Ectodermal cell (in vitro differentiated cells): Measurements from ENCODE around the gene CPSF4L.
A peak's percentile ranks its signal among the peaks of the same experiment; 100 is the strongest.

ENCODE experiments used
- H3K27ac ChIP-seq: 2 replicates; pipeline ENCODE4 v1.7.0; 2013; ENCODE audit warnings: mild to moderate bottlenecking, low read depth, low read length; ENCODE audit not compliant: insufficient read depth, poor library complexity, severe bottlenecking
- H3K27me3 ChIP-seq: 2 replicates; pipeline ENCODE4 v1.7.0; 2013; ENCODE audit warnings: mild to moderate bottlenecking, low read length; ENCODE audit not compliant: insufficient read depth, control insufficient read depth, poor library complexity, severe bottlenecking
- H3K36me3 ChIP-seq: one replicate; pipeline ENCODE4 v1.7.0; 2013; ENCODE audit warnings: low read length; ENCODE audit not compliant: control insufficient read depth, insufficient read depth
- H3K4me1 ChIP-seq: one replicate; pipeline ENCODE4 v1.7.0; 2013; ENCODE audit warnings: low read length; ENCODE audit not compliant: control insufficient read depth, insufficient read depth
- H3K4me3 ChIP-seq: 2 replicates; pipeline ENCODE4 v1.7.0; 2013; ENCODE audit warnings: low read depth, low read length, control low read depth; ENCODE audit not compliant: insufficient read depth
- H3K9me3 ChIP-seq: 2 replicates; pipeline ENCODE4 v1.7.0; 2013; ENCODE audit warnings: mild to moderate bottlenecking, low read length, moderate library complexity; ENCODE audit not compliant: control insufficient read depth
- WGBS, 2 experiments: methylation state at CpG; one replicate each; pipeline ENCODE4 v1.1.7; 2013; ENCODE audit warnings: missing lambda C conversion rate in 2 of 2; 5-methylcytosine and 5-hydroxymethylcytosine counted together

The CPSF4L gene

DNA sequence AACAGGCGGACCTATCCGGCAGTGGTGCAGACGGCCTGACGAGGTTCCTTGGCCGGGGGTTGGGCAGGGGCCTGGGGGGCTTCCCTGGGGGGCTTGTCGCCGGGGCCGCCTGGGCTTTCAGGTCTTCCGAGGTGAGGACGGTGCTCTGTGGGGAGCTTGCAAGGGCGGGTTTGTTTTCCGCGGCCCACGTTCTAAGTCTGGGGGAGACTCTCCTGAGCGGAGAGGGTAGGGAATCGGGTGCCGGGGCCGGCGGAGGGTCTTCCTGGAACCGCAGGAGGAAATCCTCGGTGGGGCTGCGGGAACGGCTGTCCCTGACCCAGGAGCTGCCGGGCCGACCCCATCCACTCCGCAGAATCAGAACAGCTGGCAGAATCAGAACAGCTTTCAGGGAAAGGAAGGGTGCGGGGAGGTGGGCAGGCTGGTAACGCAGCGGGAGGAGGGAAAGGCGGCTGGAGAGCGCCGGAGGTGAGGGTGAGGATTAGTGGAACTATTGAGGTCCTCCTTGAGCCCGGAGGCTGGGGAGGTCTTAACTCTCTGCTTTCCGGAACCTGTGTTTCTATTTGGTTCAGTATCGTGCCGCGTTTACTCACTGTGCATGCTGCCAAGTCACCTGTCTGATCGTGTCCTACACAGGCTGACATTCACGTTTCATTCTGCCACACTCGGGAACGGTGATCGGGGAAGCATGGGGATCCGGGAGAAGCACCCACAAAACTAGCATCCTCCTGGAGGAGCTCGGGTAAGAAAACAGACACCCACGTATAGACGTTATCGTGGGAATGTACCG, 28.9 kb downstream of the CPSF4L start:
- Histone ChIP-seq H3K36me3 (peaks cover 15% of the 10 kb centered on the region), H3K27me3 (no peaks in the 10 kb centered on the region), H3K9me3 (no peaks in the 10 kb centered on the region), H3K4me3 (peak overlapping the region; percentile 93), H3K27ac (peak overlapping the region; percentile 65), H3K4me1 (peaks cover 11% of the 10 kb centered on the region)
- WGBS, 2 experiments, result 3% methylated on average over 48 of the region's 48 CpGs

DNA sequence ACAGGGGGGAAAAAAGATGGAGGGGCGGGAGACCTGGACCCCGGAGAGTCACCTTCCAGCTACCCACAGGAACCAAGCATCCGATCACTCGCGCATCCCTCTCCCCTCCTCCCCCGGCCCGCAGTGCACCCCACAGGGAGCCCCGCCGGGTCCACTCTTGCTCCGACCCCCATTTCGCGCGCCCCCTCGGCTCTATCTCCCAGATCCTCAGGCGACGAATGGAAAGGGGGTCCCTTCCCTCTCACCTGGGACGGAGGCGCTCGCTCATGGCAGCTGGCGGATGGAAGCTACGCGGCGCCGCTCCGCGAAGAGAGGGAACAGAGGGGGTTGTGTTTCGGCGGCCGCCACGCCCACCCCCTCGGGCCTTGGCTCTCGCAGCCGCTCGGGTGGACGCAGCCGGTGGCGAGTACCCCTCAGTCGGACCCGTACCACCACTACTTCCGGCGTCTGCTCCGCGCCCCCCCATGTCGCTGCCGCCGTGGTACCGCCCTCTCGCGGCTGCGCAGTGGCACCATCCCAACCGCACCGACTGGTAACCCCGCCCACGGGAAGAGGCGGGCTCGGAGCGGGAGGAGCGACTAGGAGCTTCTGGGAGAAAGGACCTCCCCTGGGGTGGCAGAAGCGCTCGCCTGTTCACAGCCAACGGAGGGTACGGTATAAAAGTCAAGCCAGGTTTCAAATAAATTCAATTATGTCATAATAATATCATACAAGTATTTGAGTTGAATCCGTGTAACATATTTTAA, 29.7 kb downstream of the CPSF4L start:
- Histone ChIP-seq H3K27ac (peak overlapping the region; percentile 68), H3K36me3 (peaks cover 15% of the 10 kb centered on the region), H3K4me1 (peaks cover 11% of the 10 kb centered on the region), H3K9me3 (no peaks in the 10 kb centered on the region), H3K27me3 (no peaks in the 10 kb centered on the region), H3K4me3 (peak overlapping the region; percentile 93)
- WGBS, 2 experiments, result 0% methylated on average over 61 to 63 of the region's 63 CpGs

DNA sequence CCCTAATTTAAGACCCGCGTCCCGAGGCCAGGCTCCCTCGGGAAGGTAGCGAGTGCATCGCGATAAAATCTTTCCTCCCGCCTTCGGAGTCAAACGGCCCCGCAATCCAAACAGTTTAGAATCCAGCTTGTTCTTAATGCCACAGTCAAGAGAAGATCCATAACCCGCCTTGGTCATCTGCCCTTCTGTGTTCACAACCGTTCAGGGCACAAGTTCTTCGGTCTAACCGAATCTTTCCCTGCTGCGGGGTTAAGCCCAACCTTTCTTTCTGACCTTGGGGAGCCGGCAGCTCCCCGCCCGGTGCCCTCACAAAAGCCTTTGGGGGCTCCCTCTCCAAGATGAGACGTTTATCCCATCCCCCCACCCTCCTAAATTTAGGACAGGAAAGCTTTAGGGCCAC, 30.3 kb downstream of the CPSF4L start:
- H3K27me3 ChIP-seq, result no peaks in the 10 kb centered on the region
- peaks cover 11% of the 10 kb centered on the region for H3K4me1 ChIP-seq
- 1% methylated on average over 20 of the region's 20 CpGs for WGBS, 2 experiments
- H3K27ac ChIP-seq, result peak overlapping the region; percentile 68
- peak overlapping the region; percentile 93 for H3K4me3 ChIP-seq
- H3K9me3 ChIP-seq, result no peaks in the 10 kb centered on the region
- H3K36me3 ChIP-seq, result peaks cover 15% of the 10 kb centered on the region

DNA sequence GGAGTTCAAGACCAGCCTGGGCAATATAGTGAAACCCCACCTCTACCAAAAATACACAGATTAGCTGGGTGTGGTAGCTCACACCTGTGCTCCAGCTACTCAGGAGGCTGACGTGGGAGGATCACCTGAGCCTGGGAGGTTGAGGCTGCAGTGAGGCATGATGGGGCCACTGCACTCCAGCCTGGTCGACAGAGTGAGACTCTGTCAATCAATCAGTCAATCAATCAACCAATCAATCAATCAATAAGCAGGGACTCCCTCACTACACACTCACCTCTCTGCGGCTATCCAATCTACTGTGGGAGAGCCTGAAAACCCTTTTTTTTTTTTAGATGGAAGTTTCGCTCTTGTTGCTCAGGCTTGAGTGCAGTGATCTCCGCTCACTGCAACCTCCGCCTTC, 31.6 kb downstream of the CPSF4L start:
- H3K4me1 ChIP-seq, result peaks cover 11% of the 10 kb centered on the region
- peaks cover 4% of the 10 kb centered on the region for H3K36me3 ChIP-seq
- WGBS, 2 experiments, result 95 to 96% methylated on average over 6 of the region's 6 CpGs
- no peaks in the 10 kb centered on the region for H3K9me3 ChIP-seq
- no peak overlapping the region for H3K27ac ChIP-seq
- no peaks in the 10 kb centered on the region for H3K27me3 ChIP-seq
- no peak overlapping the region for H3K4me3 ChIP-seq

DNA sequence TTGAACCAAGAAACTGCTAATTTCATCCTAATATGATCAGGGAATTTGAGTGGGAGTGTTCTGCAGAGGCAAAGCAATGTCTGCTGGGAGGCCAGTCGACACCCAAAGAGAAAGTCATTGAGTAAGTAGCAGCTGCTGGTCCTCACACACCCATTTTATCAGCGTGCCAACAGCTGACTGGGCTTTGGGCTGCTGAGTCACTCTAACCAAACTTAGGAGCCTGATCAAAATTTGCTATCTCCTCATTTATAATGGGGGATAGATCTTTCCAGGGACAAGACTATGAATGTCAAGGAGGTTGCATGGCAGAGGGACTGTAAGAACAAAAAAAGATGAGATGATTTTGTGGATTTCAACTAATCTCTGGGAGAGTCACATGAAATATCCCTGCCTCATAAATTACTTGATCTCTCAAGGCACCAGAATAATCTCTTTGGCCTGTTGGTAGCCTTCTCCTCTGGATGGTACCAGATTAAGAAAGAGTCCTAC, 32.9 kb downstream of the CPSF4L start:
- no peaks in the 10 kb centered on the region for H3K36me3 ChIP-seq
- H3K4me3 ChIP-seq, result no peak overlapping the region
- H3K27ac ChIP-seq, result no peak overlapping the region
- no peaks in the 10 kb centered on the region for H3K9me3 ChIP-seq
- H3K27me3 ChIP-seq, result no peaks in the 10 kb centered on the region
- WGBS, 2 experiments, result 43 to 57% methylated on average over 2 of the region's 2 CpGs
- peaks cover 11% of the 10 kb centered on the region for H3K4me1 ChIP-seq

DNA sequence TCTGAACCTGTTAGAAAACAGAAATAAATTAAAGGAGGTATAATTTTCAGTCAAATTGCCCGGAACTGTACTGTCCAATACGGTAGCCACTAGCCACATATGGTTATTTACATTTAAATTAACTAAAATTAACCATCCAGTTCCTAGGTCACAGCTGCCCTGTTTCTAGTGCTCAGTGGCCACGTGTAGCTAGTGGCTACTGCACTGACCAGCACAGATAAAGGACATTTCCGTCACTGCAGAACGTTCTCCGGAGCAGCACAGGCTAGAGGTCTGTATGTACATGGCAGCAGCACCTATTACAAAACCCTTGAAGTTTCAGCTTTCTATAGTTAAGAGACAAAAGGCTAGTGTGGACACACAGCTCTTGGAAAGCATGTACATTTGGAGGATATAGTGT, 33.7 kb downstream of the CPSF4L start:
- Histone ChIP-seq H3K27me3 (no peaks in the 10 kb centered on the region), H3K9me3 (no peaks in the 10 kb centered on the region), H3K27ac (no peak overlapping the region), H3K4me3 (no peak overlapping the region), H3K4me1 (peaks cover 8% of the 10 kb centered on the region), H3K36me3 (no peaks in the 10 kb centered on the region)
- 74 to 84% methylated on average over 6 of the region's 6 CpGs for WGBS, 2 experiments

DNA sequence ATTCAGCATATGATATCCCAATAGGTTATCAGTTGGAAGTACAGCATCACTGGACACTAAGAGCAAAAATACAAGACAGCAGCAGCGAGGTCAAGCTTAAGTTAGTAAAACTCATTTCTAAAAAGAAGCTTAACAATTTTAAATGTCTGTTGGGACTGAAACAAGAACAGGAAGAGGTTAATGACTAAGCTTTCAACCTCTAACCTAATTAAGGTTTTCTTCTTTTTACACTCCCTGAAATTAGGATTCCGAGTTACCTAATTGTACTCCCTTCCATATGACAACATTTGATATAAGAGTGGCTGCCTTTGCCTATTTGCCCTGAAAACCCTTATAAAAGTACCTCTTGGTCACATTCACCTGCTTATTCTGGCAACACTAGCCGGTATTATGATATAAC, 34.3 kb downstream of the CPSF4L start:
- peaks cover 8% of the 10 kb centered on the region for H3K4me1 ChIP-seq
- no peaks in the 10 kb centered on the region for H3K36me3 ChIP-seq
- H3K27me3 ChIP-seq, result no peaks in the 10 kb centered on the region
- no peak overlapping the region for H3K4me3 ChIP-seq
- H3K9me3 ChIP-seq, result no peaks in the 10 kb centered on the region
- 90 to 96% methylated on average over 1 to 3 of the region's 3 CpGs for WGBS, 2 experiments
- no peak overlapping the region for H3K27ac ChIP-seq

DNA sequence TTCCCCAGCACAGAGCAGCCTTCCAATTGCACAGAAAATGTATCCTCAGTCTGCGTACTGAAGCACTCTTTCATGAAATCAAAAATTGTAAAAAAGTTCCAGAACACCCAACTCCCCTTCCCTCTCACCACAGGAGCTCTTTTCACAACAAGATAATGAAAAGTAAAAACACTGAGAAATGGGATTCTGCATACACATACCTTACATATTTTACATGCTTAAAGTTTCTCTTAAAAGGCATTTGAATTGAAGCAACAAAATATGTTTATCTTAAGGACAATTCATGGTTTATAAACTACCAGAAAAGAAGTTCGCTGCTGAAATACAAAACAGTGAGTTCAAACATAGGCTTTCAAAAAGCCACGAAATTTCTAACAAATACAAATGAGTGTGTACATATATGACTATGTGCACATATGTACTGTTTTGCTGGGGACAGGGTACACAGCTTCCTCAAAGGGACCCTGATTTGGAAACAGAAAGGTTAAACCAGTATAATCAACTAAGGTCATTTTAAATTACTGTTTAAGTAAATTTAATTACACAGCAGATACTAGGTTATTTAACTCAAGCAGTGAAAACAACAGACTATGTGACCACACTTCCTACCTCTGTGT, 35.0 kb downstream of the CPSF4L start:
- WGBS, 2 experiments, result 67 to 74% methylated on average over 3 of the region's 3 CpGs
- Histone ChIP-seq H3K27me3 (no peaks in the 10 kb centered on the region), H3K4me3 (no peak overlapping the region), H3K4me1 (peaks cover 8% of the 10 kb centered on the region), H3K9me3 (no peaks in the 10 kb centered on the region), H3K36me3 (no peaks in the 10 kb centered on the region), H3K27ac (no peak overlapping the region)

DNA sequence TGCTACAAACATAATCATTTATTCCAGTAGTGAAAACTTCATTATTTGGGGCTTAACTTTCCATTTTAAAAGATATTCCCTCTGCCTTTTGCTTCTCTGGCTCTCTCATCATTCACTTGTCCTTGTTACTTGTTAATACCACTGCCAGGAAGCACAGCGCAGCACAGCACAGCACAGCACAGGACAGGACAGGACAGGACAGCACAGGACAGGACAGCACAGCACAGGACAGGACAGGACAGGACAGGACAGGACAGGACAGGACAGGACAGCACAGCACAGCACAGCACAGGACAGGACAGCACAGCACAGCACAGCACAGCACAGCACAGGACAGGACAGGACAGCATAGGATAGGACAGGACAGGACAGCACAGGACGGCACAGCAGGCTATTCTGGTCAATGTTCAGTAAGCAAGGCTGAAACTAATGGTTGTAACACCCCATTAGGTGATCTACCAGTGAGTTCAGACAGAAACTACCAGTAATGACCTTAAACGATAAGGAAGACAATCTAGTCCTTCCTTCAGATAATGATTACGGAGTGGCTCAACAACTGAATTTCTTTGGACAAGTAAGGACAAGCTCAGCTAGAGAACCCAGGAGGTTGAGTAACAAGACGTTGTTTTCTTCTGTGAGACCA, 36.9 kb downstream of the CPSF4L start:
- no peaks in the 10 kb centered on the region for H3K27me3 ChIP-seq
- WGBS, 2 experiments, result 93 to 96% methylated on average over 5 of the region's 5 CpGs
- H3K4me1 ChIP-seq, result no peaks in the 10 kb centered on the region
- no peak overlapping the region for H3K27ac ChIP-seq
- no peaks in the 10 kb centered on the region for H3K36me3 ChIP-seq
- no peaks in the 10 kb centered on the region for H3K9me3 ChIP-seq
- H3K4me3 ChIP-seq, result no peak overlapping the region

DNA sequence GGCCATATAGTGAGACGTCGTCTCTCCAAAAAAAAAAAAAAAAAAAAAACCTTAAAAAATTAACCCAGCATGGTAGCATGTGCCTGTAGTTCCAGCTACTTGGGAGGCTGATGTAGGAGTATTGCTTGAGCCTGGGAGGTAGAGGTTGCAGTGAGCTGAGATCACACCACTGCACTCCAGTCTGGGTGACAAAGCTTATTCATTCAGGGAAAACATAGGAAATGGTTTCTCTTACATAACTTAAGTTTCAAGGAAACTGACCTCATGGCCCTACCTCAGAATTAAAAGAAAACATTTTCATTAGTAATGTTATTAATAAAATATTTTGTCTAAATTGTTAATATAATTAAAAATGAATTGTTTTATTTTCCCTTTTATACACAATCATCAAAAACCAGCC, 37.4 kb downstream of the CPSF4L start:
- no peaks in the 10 kb centered on the region for H3K9me3 ChIP-seq
- no peak overlapping the region for H3K27ac ChIP-seq
- no peaks in the 10 kb centered on the region for H3K36me3 ChIP-seq
- no peaks in the 10 kb centered on the region for H3K27me3 ChIP-seq
- WGBS, 2 experiments, result 100% methylated on average over 2 of the region's 2 CpGs; no CpG with 5 or more reads in 1 of the 2 experiments
- H3K4me1 ChIP-seq, result no peaks in the 10 kb centered on the region
- H3K4me3 ChIP-seq, result no peak overlapping the region
